K562 (cell line): ENCODE data around the gene MAP1LC3B2. TPM values are rescaled to one million over a fixed set of nuclear protein-coding genes. Genes with fewer than 3 reads are reported as not detected.

Experiments used
- BMI1 ChIP-seq: fragments of 150-350 bp; IDR thresholded peaks from 2 replicates; pipeline ENCODE4 v1.6.1; 2014; ENCODE audit warnings: low read length
- CCNT2 ChIP-seq: IDR thresholded peaks from 2 replicates; pipeline ENCODE4 v1.6.1; 2011; ENCODE audit warnings: borderline replicate concordance, low read depth, mild to moderate bottlenecking, moderate library complexity, mixed read lengths, low read length; ENCODE audit not compliant: insufficient read length; ENCODE audit errors: extremely low read depth
- CTCF ChIP-seq, 3 experiments: IDR thresholded peaks in 2 of 3; conservative IDR thresholded peaks in 1 of 3; 2 replicates each; pipeline ENCODE4 v1.5.1; 2011 to 2012; ENCODE audit warnings: low read length in 3 of 3, mild to moderate bottlenecking in 3 of 3, control low read depth in 2 of 3, improper control_type of control experiment in 1 of 3, inconsistent platforms in 1 of 3, low read depth in 1 of 3, mixed read lengths in 1 of 3, moderate library complexity in 1 of 3; ENCODE audit not compliant: insufficient read depth in 2 of 3
- ELF2 ChIP-seq: fragments of 250-450 bp; sonication (Bioruptor Pico); IDR thresholded peaks from 2 replicates; pipeline ENCODE4 v1.5.0; 2021; ENCODE audit warnings: mild to moderate bottlenecking
- GATA2 ChIP-seq: sonication (generic); formaldehyde crosslinking; IDR thresholded peaks from 2 replicates; pipeline ENCODE4 v1.4.0; 2020; ENCODE audit warnings: mild to moderate bottlenecking, missing genetic modification reagents
- GATAD2A ChIP-seq: fragments of 450-650 bp; IDR thresholded peaks from 2 replicates; pipeline ENCODE4 v1.6.1; 2017
- HNRNPK ChIP-seq: fragments of 200-400 bp; formaldehyde crosslinking; IDR thresholded peaks from one replicate; pipeline ENCODE4 v1.6.1; 2018; ENCODE audit warnings: mild to moderate bottlenecking, low read depth, low read length; ENCODE audit not compliant: poor library complexity, severe bottlenecking
- ID3 ChIP-seq, 2 experiments: fragments of 250-450 bp in 1 of 2; fragments of 450-650 bp in 1 of 2; sonication (Bioruptor Pico) in 1 of 2; IDR thresholded peaks; 2 replicates each; pipeline versions ENCODE4 v1.6.1 to v1.8.0; 2016 to 2021; ENCODE audit warnings: mild to moderate bottlenecking in 2 of 2, moderate library complexity in 2 of 2, missing compliant biosample characterization in 1 of 2, missing genetic modification characterization in 1 of 2
- KDM2B ChIP-seq: fragments of 250-450 bp; sonication (Bioruptor Pico); IDR thresholded peaks from 2 replicates; pipeline ENCODE4 v1.8.0; 2021; ENCODE audit warnings: mild to moderate bottlenecking, moderate library complexity
- KLF13 ChIP-seq: fragments of 450-650 bp; IDR thresholded peaks from 2 replicates; pipeline ENCODE4 v1.6.1; 2016; ENCODE audit warnings: missing genetic modification characterization, low read depth, mild to moderate bottlenecking, missing compliant biosample characterization, moderate library complexity, borderline replicate concordance
- PURB ChIP-seq: sonication (generic); formaldehyde crosslinking; IDR thresholded peaks from 2 replicates; pipeline ENCODE4 v1.9.0; 2021; ENCODE audit warnings: low read depth, mild to moderate bottlenecking, missing genetic modification reagents
- RB1 ChIP-seq: fragments of 450-650 bp; IDR thresholded peaks from 2 replicates; pipeline ENCODE4 v1.6.1; 2017; ENCODE audit warnings: low read depth, mild to moderate bottlenecking
- ZNF24 ChIP-seq: fragments of 450-650 bp; IDR thresholded peaks from 2 replicates; pipeline ENCODE4 v1.6.1; 2016
- ZNF57 ChIP-seq: fragments of 450-650 bp; formaldehyde crosslinking; IDR thresholded peaks from 2 replicates; pipeline ENCODE4 v1.4.0; 2020; ENCODE audit warnings: mild to moderate bottlenecking, moderate library complexity
- ZNF589 ChIP-seq: fragments of 200-800 bp; sonication (Bioruptor generic); IDR thresholded peaks from 2 replicates; pipeline ENCODE4 v1.6.1; 2016; ENCODE audit warnings: low read depth, missing genetic modification characterization, missing compliant biosample characterization
- ZNF696 ChIP-seq: fragments of 250-450 bp; sonication (Bioruptor Pico); conservative IDR thresholded peaks from 2 replicates; pipeline ENCODE4 v1.4.0; 2020; ENCODE audit warnings: mild to moderate bottlenecking, moderate library complexity
- polyA plus RNA-seq, 8 experiments: library from polyadenylated mRNA; depleted of rRNA in 4 of 8; stranded (reverse) in 5 of 8; unstranded in 3 of 8; fragments of >200 nt; fragmentation: Nextera tagmentation in 2 of 8; fragmentation: Illumina TruSeq in 1 of 8; extraction: Ambion mirVana in 2 of 8; extraction: Trizol in 1 of 8; gene quantifications; 2 replicates each; pipeline versions ENCODE4 v1.2.1 to v1.2.3, GENCODE V29; 2011 to 2014; ENCODE audit warnings: inconsistent platforms in 1 of 8, missing spikeins in 1 of 8
- total RNA-seq, 7 experiments: library from RNA; depleted of rRNA in 6 of 7; stranded (reverse); fragments of >200 nt in 6 of 7; fragmentation: Illumina TruSeq in 2 of 7; extraction: Trizol in 2 of 7; gene quantifications; 2 replicates each; pipeline versions ENCODE4 v1.2.1 to v1.2.3, GENCODE V29; 2011 to 2021; ENCODE audit warnings: low replicate concordance in 1 of 7
- TF ChIP-seq, protein P1 (sequence below): sonication (generic); formaldehyde crosslinking; IDR thresholded peaks from 2 replicates; pipeline ENCODE4 v1.8.0; 2022; ENCODE audit warnings: missing genetic modification reagents, mild to moderate bottlenecking, borderline replicate concordance
- TF ChIP-seq, protein P2 (sequence below): fragments of 250-450 bp; sonication (Bioruptor Pico); IDR thresholded peaks from 2 replicates; pipeline ENCODE4 v1.5.0; 2021; ENCODE audit warnings: mild to moderate bottlenecking, borderline replicate concordance
- TF ChIP-seq, protein P3 (sequence below): sonication (generic); formaldehyde crosslinking; IDR thresholded peaks from 2 replicates; pipeline ENCODE4 v1.8.0; 2022; ENCODE audit warnings: mild to moderate bottlenecking, low read depth, missing genetic modification reagents

Gene MAP1LC3B2
- total and polyA plus RNA-seq, 9 of the 15 experiments (the other 6 are each of a cell fraction or from before 2014, with no cell fraction given): 0.53 to 2.8 (median 0.76) TPM; not detected in 2

DNA sequence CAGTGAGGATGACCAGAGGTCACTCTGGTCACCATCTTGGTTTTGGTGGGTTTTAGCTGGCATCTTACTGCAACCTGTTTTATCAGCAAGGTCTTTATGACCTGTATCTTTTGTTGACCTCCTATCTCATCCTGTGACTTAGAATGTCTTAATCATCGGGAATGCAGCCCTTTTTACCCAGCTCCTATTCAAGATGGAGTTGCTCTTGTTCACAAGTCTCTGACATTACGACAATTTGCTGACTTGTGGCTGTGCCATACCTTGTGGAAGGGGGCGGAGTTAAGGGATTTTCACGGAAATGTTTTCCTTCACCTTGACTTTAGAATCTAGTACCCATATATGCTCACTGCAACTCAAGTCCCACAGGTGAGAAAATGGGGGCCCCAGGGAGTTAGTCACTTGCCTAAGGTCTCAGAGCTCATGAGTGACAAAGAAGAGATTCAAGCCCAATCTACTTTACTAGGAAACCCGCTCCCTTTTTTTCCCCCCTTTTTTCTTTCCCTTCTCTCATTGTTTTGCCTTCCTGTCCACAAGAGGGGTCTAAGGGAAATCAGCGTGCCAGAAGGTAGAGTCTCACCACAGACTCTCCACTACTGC lies 2.7 kb upstream of the MAP1LC3B2 start (continued):
- TF ChIP-seq, protein P1, sequence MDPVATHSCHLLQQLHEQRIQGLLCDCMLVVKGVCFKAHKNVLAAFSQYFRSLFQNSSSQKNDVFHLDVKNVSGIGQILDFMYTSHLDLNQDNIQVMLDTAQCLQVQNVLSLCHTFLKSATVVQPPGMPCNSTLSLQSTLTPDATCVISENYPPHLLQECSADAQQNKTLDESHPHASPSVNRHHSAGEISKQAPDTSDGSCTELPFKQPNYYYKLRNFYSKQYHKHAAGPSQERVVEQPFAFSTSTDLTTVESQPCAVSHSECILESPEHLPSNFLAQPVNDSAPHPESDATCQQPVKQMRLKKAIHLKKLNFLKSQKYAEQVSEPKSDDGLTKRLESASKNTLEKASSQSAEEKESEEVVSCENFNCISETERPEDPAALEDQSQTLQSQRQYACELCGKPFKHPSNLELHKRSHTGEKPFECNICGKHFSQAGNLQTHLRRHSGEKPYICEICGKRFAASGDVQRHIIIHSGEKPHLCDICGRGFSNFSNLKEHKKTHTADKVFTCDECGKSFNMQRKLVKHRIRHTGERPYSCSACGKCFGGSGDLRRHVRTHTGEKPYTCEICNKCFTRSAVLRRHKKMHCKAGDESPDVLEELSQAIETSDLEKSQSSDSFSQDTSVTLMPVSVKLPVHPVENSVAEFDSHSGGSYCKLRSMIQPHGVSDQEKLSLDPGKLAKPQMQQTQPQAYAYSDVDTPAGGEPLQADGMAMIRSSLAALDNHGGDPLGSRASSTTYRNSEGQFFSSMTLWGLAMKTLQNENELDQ: no peak
- TF ChIP-seq RB1 (no peak), GATAD2A (no peak), ELF2 (CRISPR knock-in tag) (peak; percentile 88), ZNF589 (CRISPR knock-in tag) (peak; percentile 98), KLF13 (tag) (peak; percentile 89; the same call in 1 of the 2 replicates), ZNF696 (CRISPR knock-in tag) (0 out of 2 replicates have a peak, but pooled peaks have one; percentile 73), ID3 (CRISPR knock-in tag; IDR thresholded peaks at IDR 0.05) (peak; percentile 95), ID3 (tag; IDR thresholded peaks at IDR 0.05) (peak; percentile 99), BMI1 (no peak), ZNF24 (no peak), CTCF (IDR thresholded peaks at IDR 0.05 in 2 of 3, conservative IDR thresholded peaks at IDR 0.05 in 1 of 3; ENCODE audit: insufficient read depth in 2 of 3, low read depth in 1 of 3, low read length in 3 of 3) (no peak), GATA2 (CRISPR knock-in tag) (no peak), ZNF57 (CRISPR knock-in tag) (peak; percentile 76; the same call in 1 of the 2 replicates), CCNT2 (no peak), KDM2B (CRISPR knock-in tag) (peak; percentile 87), HNRNPK (no peak), PURB (CRISPR knock-in tag) (no peak)
- TF ChIP-seq, protein P2, sequence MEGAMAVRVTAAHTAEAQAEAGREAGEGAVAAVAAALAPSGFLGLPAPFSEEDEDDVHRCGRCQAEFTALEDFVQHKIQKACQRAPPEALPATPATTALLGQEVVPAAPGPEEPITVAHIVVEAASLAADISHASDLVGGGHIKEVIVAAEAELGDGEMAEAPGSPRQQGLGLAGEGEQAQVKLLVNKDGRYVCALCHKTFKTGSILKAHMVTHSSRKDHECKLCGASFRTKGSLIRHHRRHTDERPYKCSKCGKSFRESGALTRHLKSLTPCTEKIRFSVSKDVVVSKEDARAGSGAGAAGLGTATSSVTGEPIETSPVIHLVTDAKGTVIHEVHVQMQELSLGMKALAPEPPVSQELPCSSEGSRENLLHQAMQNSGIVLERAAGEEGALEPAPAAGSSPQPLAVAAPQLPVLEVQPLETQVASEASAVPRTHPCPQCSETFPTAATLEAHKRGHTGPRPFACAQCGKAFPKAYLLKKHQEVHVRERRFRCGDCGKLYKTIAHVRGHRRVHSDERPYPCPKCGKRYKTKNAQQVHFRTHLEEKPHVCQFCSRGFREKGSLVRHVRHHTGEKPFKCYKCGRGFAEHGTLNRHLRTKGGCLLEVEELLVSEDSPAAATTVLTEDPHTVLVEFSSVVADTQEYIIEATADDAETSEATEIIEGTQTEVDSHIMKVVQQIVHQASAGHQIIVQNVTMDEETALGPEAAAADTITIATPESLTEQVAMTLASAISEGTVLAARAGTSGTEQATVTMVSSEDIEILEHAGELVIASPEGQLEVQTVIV (CRISPR knock-in tag): peak; percentile 79
- TF ChIP-seq, protein P3, sequence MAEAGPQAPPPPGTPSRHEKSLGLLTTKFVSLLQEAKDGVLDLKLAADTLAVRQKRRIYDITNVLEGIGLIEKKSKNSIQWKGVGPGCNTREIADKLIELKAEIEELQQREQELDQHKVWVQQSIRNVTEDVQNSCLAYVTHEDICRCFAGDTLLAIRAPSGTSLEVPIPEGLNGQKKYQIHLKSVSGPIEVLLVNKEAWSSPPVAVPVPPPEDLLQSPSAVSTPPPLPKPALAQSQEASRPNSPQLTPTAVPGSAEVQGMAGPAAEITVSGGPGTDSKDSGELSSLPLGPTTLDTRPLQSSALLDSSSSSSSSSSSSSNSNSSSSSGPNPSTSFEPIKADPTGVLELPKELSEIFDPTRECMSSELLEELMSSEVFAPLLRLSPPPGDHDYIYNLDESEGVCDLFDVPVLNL (CRISPR knock-in tag): no peak
